NCI-H2081 (cell line): ENCODE measurements around the gene B3GALT5.

ENCODE experiments used
- DNase-seq, 2 experiments: peaks; one replicate each; lab custom pipeline; 2025; lab: John Stamatoyannopoulos, UW

B3GALT5 gene

GRCh38 chr21:39645331-39645730 is 32.6 kb downstream of the B3GALT5 start:
- no peak for DNase-seq

- no peak for DNase-seq
Observed at GRCh38 chr21:39647476-39647875, 34.7 kb downstream of the B3GALT5 start.

- no peak for DNase-seq
Observed at GRCh38 chr21:39648879-39649278, 36.1 kb downstream of the B3GALT5 start.

- DNase-seq = no peak
Observed at GRCh38 chr21:39649526-39649925, 36.8 kb downstream of the B3GALT5 start.

DNA sequence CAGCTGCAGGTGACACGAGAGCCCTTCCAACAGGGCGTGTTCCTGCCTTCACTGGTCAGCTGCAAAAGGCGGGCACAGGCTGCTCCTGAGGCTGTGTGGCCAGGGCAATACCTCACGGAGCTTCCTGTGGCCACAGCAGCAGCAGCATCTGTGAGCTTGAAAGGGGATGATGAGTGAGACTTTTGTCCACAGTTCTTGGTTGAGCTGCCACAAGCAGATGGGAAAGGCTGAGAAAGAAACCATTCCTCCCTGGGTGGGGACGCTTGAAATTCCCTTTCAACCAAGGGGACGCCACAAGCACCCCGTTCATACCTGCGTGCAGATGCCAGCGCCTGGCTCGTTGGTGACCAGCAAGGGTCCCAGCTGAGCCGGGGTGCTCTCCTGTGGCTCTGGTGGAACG is 37.6 kb downstream of the B3GALT5 start:
- no peak for DNase-seq

DNA sequence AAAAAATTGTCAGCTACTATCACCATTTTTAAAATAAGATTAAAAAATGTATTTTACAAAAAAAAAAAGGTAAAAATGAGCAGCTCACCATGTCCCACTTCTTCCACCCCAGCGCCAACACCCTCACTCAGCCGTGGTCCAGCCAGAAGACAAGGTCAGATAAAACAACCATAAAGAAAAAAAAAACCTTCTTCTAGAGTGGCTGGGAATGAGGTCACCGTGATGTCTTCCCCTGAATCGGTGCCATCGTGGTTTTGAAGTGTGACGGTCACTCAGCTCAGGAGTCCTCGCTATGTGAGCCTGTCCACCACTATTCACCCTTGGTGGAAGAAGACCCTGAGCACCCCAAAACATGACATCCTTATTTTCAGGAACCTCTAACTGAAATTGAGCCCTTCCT is 38.1 kb downstream of the B3GALT5 start:
- DNase-seq = no peak

GRCh38 chr21:39651206-39651605 is 38.5 kb downstream of the B3GALT5 start:
- DNase-seq = no peak

DNA sequence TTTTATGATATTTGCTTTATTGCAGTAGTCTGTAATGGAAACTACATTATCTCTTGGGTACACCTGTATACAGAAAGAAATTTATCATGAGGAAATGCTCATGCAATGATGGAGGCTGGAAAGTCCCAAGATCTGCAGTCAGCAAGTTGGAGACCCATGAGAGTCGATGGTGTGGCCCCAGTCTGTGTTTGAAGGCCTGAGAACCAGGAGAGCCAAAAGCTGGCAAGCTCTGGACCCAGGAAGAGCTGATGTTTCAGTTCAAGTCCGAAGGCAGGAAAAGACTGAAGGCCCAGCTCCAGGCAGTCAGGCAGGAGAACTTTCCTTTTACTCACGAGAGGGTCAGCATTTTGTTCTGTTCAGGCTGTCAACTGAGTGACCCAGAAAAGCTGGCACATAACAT is 42.2 kb downstream of the B3GALT5 start:
- DNase-seq = no peak

- DNase-seq = no peak
Observed at GRCh38 chr21:39655589-39655988, 42.8 kb downstream of the B3GALT5 start.

- DNase-seq = no peak
Observed at GRCh38 chr21:39656209-39656608, 43.5 kb downstream of the B3GALT5 start.

DNA sequence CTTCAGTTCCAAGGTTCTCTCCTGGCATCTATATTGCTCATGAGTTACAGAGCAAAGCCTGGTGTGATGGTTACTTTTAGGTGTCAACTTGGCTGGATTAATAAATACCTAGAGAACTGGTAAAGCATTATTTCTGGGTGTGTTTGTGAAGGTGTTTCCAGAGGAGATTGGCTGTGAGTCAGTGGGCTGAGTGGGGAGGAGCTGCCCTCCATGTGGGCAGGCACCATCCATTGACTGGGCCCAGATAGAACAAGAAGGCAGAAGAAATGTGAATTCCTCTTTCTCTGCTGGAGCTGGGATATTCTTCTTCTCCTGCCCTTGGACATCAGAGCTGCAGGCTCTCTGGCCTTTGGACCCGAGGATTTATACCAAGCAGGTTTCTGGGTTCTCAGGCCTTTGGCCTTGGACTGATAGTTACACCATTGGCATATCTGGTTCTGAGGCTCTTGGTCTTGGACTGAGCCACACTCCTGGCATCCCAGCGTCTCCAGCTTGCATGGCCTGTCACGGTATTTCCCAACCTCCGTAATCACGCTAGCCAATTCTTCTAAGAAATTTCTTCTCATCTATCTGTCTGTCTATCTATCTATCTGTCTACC is 44.5 kb downstream of the B3GALT5 start:
- DNase-seq = no peak

GRCh38 chr21:39658066-39658465 is 45.3 kb downstream of the B3GALT5 start:
- DNase-seq = no peak

GRCh38 chr21:39659070-39659815 is 46.5 kb downstream of the B3GALT5 start:
- no peak for DNase-seq

DNA sequence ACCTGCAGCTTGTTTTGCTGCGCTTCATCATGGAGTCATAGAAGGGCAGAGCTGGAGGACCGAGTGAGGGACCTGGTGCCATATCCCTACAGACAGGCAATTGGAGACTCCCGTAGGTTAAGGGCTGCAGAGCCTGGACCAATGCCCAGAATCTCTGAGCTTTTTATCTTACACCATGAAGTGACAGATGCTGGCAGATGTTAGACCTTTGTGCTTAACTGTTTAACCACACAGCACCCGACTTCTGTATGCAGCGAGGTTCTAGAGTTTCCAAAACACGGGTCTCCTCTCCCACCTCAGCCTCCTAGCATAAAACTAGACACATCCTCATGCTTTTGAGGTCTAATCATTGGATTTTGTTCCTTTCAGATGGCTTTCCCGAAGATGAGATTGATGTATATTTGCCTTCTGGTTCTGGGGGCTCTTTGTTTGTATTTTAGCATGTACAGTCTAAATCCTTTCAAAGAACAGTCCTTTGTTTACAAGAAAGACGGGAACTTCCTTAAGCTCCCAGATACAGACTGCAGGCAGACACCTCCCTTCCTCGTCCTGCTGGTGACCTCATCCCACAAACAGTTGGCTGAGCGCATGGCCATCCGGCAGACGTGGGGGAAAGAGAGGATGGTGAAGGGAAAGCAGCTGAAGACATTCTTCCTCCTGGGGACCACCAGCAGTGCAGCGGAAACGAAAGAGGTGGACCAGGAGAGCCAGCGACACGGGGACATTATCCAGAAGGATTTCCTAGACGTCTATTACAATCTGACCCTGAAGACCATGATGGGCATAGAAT is 47.6 kb downstream of the B3GALT5 start:
- DNase-seq = peak; percentile 48 to 80

GRCh38 chr21:39661121-39661520 is 48.4 kb downstream of the B3GALT5 start:
- DNase-seq = no peak

- no peak for DNase-seq
Observed at GRCh38 chr21:39661740-39662139, 49.0 kb downstream of the B3GALT5 start.

- no peak for DNase-seq
Observed at GRCh38 chr21:39662411-39662953, 49.7 kb downstream of the B3GALT5 start.

DNA sequence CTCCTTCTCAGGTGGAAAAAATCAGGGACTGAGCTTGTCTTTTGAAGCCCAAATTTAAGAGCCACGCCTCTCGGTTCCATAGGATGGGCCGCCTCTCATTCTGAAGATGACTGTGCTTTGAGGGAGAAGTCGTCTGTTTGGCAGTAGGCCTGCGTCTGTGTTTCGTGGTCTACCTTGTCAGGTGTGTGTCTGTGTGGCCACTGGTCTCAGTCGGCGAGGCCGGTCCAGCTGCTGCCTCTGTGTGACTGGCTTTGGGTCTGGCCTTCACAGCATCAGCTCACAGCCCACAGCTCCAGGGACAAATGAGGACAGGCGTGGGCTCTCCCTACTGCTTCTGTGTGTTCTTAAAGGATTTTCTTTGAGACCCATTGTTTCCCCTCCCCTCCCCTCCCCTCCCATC is 50.3 kb downstream of the B3GALT5 start:
- DNase-seq = no peak

DNA sequence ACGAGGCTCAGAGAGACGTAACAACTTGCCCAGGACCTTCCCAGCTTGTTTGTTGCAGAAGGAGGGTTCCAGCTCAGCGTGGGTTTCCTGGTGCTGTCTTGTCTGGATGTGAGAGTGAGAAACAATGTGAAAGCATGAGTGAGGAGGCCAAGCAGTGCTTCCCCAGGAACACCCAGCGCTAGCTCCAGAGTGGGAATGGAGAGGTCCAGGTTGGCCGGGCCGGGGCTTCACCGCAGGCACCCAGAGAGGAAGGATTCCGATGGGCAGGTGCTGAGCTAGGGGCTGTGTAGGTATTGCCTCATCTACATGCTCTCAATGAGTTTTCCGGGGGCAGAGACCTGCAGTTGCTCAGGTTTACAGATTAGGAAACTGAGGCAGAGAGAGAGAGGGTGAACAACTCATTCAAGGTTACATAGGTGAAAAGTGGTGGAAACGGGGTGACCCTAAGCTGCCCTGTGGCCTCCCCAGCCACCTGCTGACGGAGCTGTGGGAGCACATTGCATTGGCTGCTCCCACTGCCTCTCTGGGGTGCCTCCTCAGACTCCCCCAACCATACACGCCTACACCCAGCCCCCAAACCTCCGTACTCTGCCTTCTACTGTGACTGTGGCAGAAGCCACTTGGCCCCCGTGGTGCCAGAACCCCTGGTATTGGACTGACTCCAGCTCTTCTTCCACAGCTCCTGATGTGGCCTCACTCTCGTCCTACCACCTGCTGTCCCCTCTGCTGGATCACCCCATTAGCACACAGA is 51.2 kb downstream of the B3GALT5 start:
- no peak for DNase-seq

DNA sequence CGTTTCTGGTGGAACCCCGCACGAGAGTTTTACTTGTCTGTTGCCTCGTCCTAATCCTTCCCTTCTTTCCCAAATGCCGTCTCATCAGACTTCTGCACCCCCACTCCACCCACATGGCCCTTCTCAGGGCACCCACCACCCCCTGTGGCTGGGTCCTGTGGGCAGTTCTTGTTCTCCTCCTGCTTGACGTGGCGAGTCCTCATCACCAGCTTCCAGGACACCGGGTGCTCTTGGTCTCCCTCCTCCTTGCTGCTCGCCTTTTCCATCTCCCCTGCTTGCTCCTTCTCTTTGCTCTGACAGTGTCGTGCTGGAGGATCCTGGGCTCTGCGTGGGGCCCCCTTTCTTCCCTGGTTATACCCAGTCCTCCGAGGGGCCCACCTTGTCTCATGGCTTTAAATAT is 51.8 kb downstream of the B3GALT5 start:
- DNase-seq = no peak

GRCh38 chr21:39666026-39666425 is 53.3 kb downstream of the B3GALT5 start:
- no peak for DNase-seq

DNA sequence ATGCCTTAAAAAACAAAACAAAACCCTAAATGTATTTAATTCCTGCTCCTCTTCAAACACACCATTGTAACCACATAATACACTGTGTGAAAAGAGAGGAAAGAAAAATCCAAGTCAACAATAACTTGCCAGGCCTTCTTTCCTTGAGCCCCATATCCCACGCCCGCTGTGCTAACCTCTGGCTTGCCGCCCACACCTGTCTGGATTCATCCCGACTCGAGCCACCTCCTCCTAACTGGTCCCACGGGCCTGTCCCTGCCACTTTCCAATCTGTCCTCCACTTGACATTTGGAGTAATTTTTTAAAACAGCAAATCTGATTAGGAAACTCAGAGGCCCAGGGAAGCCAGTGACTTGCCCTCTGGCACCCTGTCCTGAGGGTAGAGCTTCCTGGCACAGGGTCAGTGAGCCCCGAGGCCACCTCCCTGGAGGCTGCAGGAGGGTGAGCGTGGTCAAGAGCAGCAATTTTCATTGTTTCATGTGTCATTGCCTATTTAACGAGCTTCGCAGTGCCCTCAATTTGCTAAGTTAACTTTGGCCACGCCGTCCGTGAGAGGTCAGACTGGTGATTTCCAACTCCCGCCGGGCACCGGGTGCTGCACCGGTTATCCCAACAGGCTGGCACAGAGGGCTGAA is 54.1 kb downstream of the B3GALT5 start:
- no peak for DNase-seq
